Peyer's patch (tissue), 4 donors: ENCODE measurements around the gene SMIM14. TPM values are rescaled to one million over a fixed set of nuclear protein-coding genes. Genes with fewer than 3 reads are reported as not detected.
"Not testable (repeated sequence)": the region's sequence is repeated elsewhere in the genome, so short reads cannot be mapped to it uniquely, and the experiment has no call there.

Experiments used
- DNase-seq, 3 donors: peaks; one replicate each; pipeline ENCODE4 v3.0.0-alpha.2; 2017 to 2019
- H3K27ac ChIP-seq, 4 donors: fragments of 200-600 bp; sonication (generic); one replicate each; pipeline ENCODE4 v1.5.1; 2016 to 2019
- H3K27me3 ChIP-seq, 2 donors: fragments of 200-600 bp; sonication (generic); one replicate each; pipeline ENCODE4 v1.5.1; 2019
- H3K36me3 ChIP-seq, 3 donors: fragments of 200-600 bp; sonication (generic); one replicate each; pipeline ENCODE4 v1.5.1; 2016 to 2019
- H3K4me1 ChIP-seq, 4 donors: fragments of 200-600 bp; sonication (generic); one replicate each; pipeline ENCODE4 v1.5.1; 2016 to 2019
- H3K4me3 ChIP-seq, 4 donors: fragments of 200-600 bp; sonication (generic); 1 replicate in 3 of 4; 2 replicates in 1 of 4; pipeline ENCODE4 v1.5.1; 2016 to 2019; ENCODE audit warnings: mild to moderate bottlenecking in 1 of 4
- H3K9me3 ChIP-seq, 4 donors: fragments of 200-600 bp; sonication (generic); one replicate each; pipeline ENCODE4 v1.5.1; 2016 to 2019; ENCODE audit warnings: mild to moderate bottlenecking in 1 of 4
- CTCF ChIP-seq, 6 experiments: fragments of 450-650 bp in 4 of 6; fragments of 200-600 bp in 2 of 6; sonication (generic) in 1 of 6; IDR thresholded peaks; one replicate each; pipeline ENCODE4 v1.5.1; 2017 to 2019; ENCODE audit warnings: antibody characterized with exemption in 6 of 6, mild to moderate bottlenecking in 3 of 6, moderate library complexity in 1 of 6
- POLR2A ChIP-seq, 2 donors: fragments of 450-650 bp; IDR thresholded peaks; one replicate each; pipeline ENCODE4 v1.5.1; 2017; ENCODE audit warnings: antibody characterized with exemption in 2 of 2, mild to moderate bottlenecking in 2 of 2, moderate library complexity in 2 of 2
- total RNA-seq, 4 donors: library from RNA; depleted of rRNA; stranded (reverse); fragments of >200 nt; gene quantifications; one replicate each; pipeline ENCODE4 v1.1.0, GENCODE V29; 2016

Gene SMIM14
- total RNA-seq, 4 donors from 2014 or later: 27.7 to 49.6 (median 39.8) TPM

GRCh38 chr4:39522068-39522467 is 116.6 kb downstream of the SMIM14 start:
- Histone ChIP-seq H3K4me1 (peaks cover 0 to 5% (median 0%) of the 10 kb centered on the region in 4 donors), H3K27ac (no peak overlapping the region), H3K4me3 (no peak overlapping the region), H3K36me3 (peaks cover 0 to 29% (median 0%) of the 10 kb centered on the region in 3 donors), H3K9me3 (no peaks in the 10 kb centered on the region), H3K27me3 (no peaks in the 10 kb centered on the region)
- DNase-seq: no peak
- no peak for TF ChIP-seq POLR2A (IDR thresholded peaks at IDR 0.05)
- TF ChIP-seq CTCF (IDR thresholded peaks at IDR 0.05): no peak

GRCh38 chr4:39521253-39521919 is 117.3 kb downstream of the SMIM14 start:
- H3K4me1 ChIP-seq: peaks cover 0 to 5% (median 0%) of the 10 kb centered on the region in 4 donors
- DNase-seq: no peak
- H3K9me3 ChIP-seq: no peaks in the 10 kb centered on the region
- peaks cover 0 to 30% (median 0%) of the 10 kb centered on the region in 3 donors for H3K36me3 ChIP-seq
- no peaks in the 10 kb centered on the region for H3K27me3 ChIP-seq
- H3K27ac ChIP-seq: no peak overlapping the region
- TF ChIP-seq CTCF (IDR thresholded peaks at IDR 0.05): no peak
- TF ChIP-seq POLR2A (IDR thresholded peaks at IDR 0.05): no peak
- no peak overlapping the region for H3K4me3 ChIP-seq

GRCh38 chr4:39518484-39518883 is 120.2 kb downstream of the SMIM14 start:
- Histone ChIP-seq H3K4me3 (no peak overlapping the region), H3K36me3 (peaks cover 0 to 48% (median 0%) of the 10 kb centered on the region in 3 donors), H3K27ac (no peak overlapping the region), H3K4me1 (peaks cover 0 to 5% (median 1%) of the 10 kb centered on the region in 4 donors), H3K9me3 (no peaks in the 10 kb centered on the region), H3K27me3 (no peaks in the 10 kb centered on the region)
- no peak for DNase-seq
- TF ChIP-seq POLR2A (IDR thresholded peaks at IDR 0.05) (no peak), CTCF (IDR thresholded peaks at IDR 0.05) (no peak)

GRCh38 chr4:39516407-39516966 is 122.2 kb downstream of the SMIM14 start:
- TF ChIP-seq POLR2A (IDR thresholded peaks at IDR 0.05): no peak
- no peak for TF ChIP-seq CTCF (IDR thresholded peaks at IDR 0.05)
- Histone ChIP-seq H3K27ac (no peak overlapping the region), H3K4me1 (peaks cover 0 to 5% (median under 1%) of the 10 kb centered on the region in 4 donors), H3K4me3 (no peak overlapping the region), H3K36me3 (peaks cover 0 to 67% (median 0%) of the 10 kb centered on the region in 3 donors), H3K9me3 (no peaks in the 10 kb centered on the region), H3K27me3 (no peaks in the 10 kb centered on the region)
- DNase-seq: no peak

GRCh38 chr4:39515669-39516401 is 122.8 kb downstream of the SMIM14 start:
- not testable (repeated sequence) for H3K27me3 ChIP-seq, H3K9me3 ChIP-seq, H3K4me1 ChIP-seq, DNase-seq, H3K4me3 ChIP-seq, H3K27ac ChIP-seq
- peaks cover 0 to 73% (median 0%) of the 10 kb centered on the region in 3 donors for H3K36me3 ChIP-seq
